SJSA1 (cell line): ENCODE results near the gene MLLT3. TPM values are rescaled to one million over a fixed set of nuclear protein-coding genes. Genes with fewer than 3 reads are reported as not detected.

Experiments used
- DNase-seq, 2 experiments: peaks; one replicate each; pipeline ENCODE4 v3.0.0-alpha.2; 2015 to 2020; ENCODE audit warnings: low spot score in 2 of 2, low read depth in 1 of 2
- H3K27ac ChIP-seq: fragments of 250-450 bp; sonication (Bioruptor Pico); 2 replicates; pipeline ENCODE4 v1.5.1; 2020; ENCODE audit warnings: mild to moderate bottlenecking, moderate library complexity
- H3K27me3 ChIP-seq: fragments of 250-450 bp; sonication (Bioruptor Pico); replicated peaks from 2 replicates; pipeline ENCODE4 v1.5.1; 2020; ENCODE audit warnings: mild to moderate bottlenecking, moderate library complexity
- H3K36me3 ChIP-seq: fragments of 250-450 bp; sonication (Bioruptor Pico); 2 replicates; pipeline ENCODE4 v1.5.1; 2020; ENCODE audit warnings: mild to moderate bottlenecking
- H3K4me1 ChIP-seq: fragments of 250-450 bp; sonication (Bioruptor Pico); replicated peaks from 2 replicates; pipeline ENCODE4 v1.6.1; 2021; ENCODE audit warnings: mild to moderate bottlenecking
- H3K4me3 ChIP-seq: fragments of 250-450 bp; sonication (Bioruptor Pico); 2 replicates; pipeline ENCODE4 v1.5.1; 2020; ENCODE audit warnings: mild to moderate bottlenecking
- H3K9me3 ChIP-seq: fragments of 250-450 bp; sonication (Bioruptor Pico); replicated peaks from 2 replicates; pipeline ENCODE4 v1.5.1; 2020; ENCODE audit warnings: mild to moderate bottlenecking
- total RNA-seq: library from RNA; depleted of rRNA; stranded (reverse); fragments of >200 nt; shearing (Covaris generic); gene quantifications from 2 replicates; pipeline ENCODE4 v1.2.3, GENCODE V29; 2014; rRNA removed

Gene MLLT3
- total RNA-seq, 1 experiment from 2014 or later: 13.9 TPM

DNA sequence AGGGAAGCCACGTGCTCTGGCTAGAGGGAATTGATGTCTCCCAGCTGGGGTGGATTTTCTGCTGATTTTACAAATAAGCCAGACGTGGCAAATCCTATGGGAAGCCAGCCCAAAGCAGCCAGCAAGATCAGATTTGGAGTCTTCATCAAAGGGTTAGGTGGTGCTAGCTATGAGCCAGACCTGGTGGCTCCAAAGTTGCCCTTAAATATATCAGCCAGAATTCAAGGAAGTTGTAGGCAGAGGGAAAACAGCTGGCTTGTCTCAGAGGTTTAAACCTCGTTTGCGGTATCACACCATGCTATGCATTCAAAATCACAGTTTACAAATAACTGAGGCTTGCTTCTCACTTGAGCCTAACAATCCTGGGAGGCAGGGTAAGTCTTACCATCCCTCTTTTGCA is 313.2 kb downstream of the MLLT3 start:
- no peak for DNase-seq
- Histone ChIP-seq H3K4me3 (no peak overlapping the region), H3K27ac (no peak overlapping the region), H3K4me1 (peaks cover 6% of the 10 kb centered on the region), H3K36me3 (no peaks in the 10 kb centered on the region), H3K9me3 (no peaks in the 10 kb centered on the region), H3K27me3 (no peaks in the 10 kb centered on the region)

DNA sequence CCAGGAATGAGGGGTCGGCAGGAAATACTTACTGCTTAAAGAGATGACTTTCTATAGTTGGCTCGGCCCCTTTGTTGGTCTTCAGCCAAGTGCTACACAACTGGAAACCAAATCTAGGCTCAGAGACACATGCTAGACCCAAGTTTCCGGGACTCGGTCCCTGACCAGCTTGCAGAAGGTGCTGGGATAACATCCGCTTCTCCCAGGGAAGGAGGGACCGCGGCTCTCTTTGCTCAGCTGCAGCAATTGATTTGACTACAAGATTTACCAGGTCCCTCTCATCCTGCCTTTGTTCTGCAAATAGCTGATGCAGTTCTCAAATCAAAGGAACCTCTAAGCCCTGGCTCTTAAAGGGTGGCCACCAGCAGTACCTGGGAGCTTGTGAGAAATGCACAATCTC is 314.7 kb downstream of the MLLT3 start:
- no peak for DNase-seq
- Histone ChIP-seq H3K36me3 (no peaks in the 10 kb centered on the region), H3K27me3 (no peaks in the 10 kb centered on the region), H3K4me1 (peaks cover 2% of the 10 kb centered on the region), H3K27ac (no peak overlapping the region), H3K9me3 (no peaks in the 10 kb centered on the region), H3K4me3 (no peak overlapping the region)

DNA sequence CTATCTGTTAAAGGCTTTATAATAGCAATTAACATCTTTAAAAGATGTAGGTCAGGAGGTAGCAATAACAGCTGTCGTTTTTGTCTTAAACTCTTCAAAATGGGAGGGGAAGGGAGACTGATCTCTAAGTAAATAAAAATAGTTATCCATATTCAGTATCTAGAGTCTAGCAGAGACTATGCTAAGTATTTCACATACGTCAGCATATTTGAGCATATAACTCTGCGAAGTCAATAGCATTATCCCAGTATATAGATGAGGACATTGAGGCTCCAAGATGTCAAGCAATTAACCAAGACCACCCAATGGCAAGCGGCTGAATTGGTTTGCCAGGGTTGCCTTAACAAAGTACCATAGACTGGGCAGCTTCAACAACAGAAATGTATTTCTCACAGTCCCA is 316.8 kb downstream of the MLLT3 start:
- H3K36me3 ChIP-seq: no peaks in the 10 kb centered on the region
- no peaks in the 10 kb centered on the region for H3K4me1 ChIP-seq
- no peak overlapping the region for H3K4me3 ChIP-seq
- no peak for DNase-seq
- H3K9me3 ChIP-seq: no peaks in the 10 kb centered on the region
- no peaks in the 10 kb centered on the region for H3K27me3 ChIP-seq
- H3K27ac ChIP-seq: no peak overlapping the region

DNA sequence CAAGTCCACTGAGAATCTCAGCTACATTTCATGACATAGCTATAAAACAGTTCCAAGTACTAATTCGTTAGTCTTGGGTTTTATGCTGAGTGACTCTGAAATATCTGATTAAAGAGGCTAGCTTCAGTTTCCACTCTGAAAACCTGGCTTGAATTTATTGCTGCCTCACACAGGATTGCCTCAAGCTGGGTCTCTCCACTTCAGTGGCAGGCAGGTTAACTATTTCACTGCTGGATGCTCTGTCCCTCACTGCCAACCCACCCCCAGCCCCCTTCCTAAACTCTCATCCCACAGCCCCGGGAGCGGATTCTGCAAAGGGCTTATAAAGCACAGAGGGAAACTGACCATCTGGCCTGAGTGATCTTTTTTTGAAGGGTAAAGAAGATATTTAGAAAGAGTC is 318.3 kb downstream of the MLLT3 start:
- H3K4me1 ChIP-seq: no peaks in the 10 kb centered on the region
- H3K4me3 ChIP-seq: no peak overlapping the region
- no peaks in the 10 kb centered on the region for H3K36me3 ChIP-seq
- no peak for DNase-seq
- no peaks in the 10 kb centered on the region for H3K27me3 ChIP-seq
- no peaks in the 10 kb centered on the region for H3K9me3 ChIP-seq
- no peak overlapping the region for H3K27ac ChIP-seq

DNA sequence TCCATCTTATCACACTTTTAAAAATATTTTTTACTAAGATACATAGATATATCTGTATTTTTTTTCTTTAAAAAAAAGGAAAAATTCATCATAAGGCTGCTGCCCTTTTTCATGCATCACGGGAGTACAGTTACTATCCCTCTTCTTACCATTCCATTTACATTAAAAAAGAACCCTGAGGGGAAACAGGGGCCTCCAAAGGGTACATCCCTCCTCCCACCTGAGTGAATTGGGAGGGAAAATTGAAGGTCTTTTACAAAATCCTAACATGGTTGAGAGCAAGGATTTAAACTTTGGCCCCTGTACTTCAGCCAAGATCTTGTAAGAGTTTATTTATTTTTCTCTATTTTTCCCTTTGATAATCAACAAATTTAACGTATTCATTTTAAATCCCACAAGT is 319.2 kb downstream of the MLLT3 start:
- Histone ChIP-seq H3K36me3 (no peaks in the 10 kb centered on the region), H3K9me3 (no peaks in the 10 kb centered on the region), H3K27ac (no peak overlapping the region), H3K4me1 (peaks cover 3% of the 10 kb centered on the region), H3K27me3 (no peaks in the 10 kb centered on the region), H3K4me3 (no peak overlapping the region)
- DNase-seq: no peak

DNA sequence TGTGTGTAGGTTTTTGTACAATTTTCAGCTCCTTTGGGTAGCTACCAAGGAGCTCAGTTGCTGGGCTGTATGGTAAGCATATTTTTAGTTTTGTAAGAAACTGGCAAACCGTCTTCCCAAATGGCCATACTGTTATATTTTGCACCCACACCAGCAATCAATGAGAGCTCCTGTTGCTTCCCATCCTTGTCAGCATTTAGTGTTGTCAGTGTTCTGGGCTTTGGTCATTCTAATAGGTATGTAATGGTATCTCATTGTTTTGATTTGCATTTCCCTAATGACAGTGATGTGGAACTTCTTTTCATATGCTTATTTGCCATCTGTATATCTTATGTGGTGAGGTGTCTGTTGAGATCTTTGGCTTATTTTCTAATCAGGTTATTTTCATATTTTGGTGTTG is 320.1 kb downstream of the MLLT3 start:
- DNase-seq: no peak
- Histone ChIP-seq H3K9me3 (no peaks in the 10 kb centered on the region), H3K36me3 (no peaks in the 10 kb centered on the region), H3K27ac (no peak overlapping the region), H3K4me1 (peaks cover 11% of the 10 kb centered on the region), H3K4me3 (no peak overlapping the region), H3K27me3 (no peaks in the 10 kb centered on the region)

DNA sequence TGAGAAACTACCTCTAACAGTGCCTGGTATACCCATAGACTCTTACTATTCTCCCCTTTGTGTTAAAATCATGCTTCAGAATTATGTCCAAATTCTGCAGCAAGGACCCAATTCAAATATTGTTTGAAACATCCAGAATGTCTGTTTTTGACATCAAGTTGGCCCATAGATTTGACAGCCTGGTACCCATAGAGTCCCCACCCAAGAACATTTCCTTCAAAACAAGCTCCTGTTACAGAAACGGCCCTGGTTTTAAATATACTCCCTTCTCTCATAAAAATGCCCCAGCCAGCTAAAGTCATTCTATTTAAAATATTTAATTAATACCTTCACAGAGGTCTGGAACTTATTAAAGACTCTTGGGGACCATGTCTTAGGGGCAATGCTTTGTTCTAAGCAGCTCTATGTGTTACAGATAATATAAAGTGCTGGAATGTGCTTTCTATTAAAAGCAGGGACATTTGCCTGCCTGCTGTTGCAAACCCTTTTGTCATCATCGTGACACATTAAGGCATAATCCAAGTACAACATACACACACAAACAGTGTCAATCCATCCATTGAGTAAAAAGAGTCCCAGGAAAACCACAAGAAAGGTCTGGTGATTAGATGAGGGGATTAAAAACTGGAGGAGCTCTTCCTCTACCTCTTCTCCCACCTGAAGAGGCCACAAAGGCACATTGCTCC is 321.7 kb downstream of the MLLT3 start:
- Histone ChIP-seq H3K36me3 (no peaks in the 10 kb centered on the region), H3K9me3 (no peaks in the 10 kb centered on the region), H3K27ac (no peak overlapping the region), H3K4me3 (no peak overlapping the region), H3K4me1 (peaks cover 11% of the 10 kb centered on the region), H3K27me3 (no peaks in the 10 kb centered on the region)
- no peak for DNase-seq

DNA sequence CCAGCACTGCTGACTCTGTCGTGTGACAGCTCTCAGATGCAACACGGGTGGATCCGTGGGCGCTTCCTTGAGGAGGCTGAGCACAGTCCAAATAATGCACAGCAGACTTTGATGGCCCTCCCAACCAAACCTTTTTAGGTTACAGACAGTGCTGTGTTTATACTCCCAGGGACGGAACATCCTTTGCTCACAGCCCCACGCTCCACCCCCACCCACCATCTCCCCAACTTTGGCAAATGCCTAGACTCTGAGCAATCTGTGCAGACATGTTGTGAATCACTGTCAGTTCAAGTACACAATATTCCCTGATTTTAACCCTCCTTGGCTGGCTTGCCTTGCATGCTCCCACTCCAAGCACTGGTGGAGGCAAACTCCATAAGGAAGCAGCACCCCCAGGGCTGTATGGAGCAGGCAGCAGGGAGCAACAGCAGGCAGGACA is 324.6 kb downstream of the MLLT3 start:
- Histone ChIP-seq H3K4me3 (no peak overlapping the region), H3K27me3 (no peaks in the 10 kb centered on the region), H3K36me3 (no peaks in the 10 kb centered on the region), H3K9me3 (no peaks in the 10 kb centered on the region), H3K27ac (no peak overlapping the region), H3K4me1 (peaks cover 12% of the 10 kb centered on the region)
- peak; percentile 21 to 61 for DNase-seq

DNA sequence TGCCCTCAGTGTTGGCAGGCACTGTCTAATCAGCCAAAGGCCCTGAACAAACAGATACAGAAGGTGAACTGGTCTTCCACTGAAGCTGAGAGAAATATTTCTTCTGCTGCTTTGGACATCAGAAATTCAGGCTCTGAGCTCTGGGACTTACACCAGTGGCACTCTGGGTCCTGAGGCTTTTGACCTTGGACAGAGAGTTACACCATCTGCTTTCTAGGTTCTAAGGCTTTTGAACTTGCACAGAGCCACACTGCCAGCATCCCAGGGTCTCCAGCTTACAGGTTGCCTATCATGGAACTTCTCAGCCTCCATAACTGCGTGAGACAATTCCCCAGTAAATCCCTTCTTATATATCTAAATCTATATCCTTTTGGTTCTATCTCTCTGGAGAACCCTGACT is 326.7 kb downstream of the MLLT3 start:
- H3K36me3 ChIP-seq: no peaks in the 10 kb centered on the region
- no peaks in the 10 kb centered on the region for H3K27me3 ChIP-seq
- H3K4me3 ChIP-seq: no peak overlapping the region
- no peak for DNase-seq
- peaks cover 23% of the 10 kb centered on the region for H3K4me1 ChIP-seq
- no peaks in the 10 kb centered on the region for H3K9me3 ChIP-seq
- H3K27ac ChIP-seq: no peak overlapping the region

DNA sequence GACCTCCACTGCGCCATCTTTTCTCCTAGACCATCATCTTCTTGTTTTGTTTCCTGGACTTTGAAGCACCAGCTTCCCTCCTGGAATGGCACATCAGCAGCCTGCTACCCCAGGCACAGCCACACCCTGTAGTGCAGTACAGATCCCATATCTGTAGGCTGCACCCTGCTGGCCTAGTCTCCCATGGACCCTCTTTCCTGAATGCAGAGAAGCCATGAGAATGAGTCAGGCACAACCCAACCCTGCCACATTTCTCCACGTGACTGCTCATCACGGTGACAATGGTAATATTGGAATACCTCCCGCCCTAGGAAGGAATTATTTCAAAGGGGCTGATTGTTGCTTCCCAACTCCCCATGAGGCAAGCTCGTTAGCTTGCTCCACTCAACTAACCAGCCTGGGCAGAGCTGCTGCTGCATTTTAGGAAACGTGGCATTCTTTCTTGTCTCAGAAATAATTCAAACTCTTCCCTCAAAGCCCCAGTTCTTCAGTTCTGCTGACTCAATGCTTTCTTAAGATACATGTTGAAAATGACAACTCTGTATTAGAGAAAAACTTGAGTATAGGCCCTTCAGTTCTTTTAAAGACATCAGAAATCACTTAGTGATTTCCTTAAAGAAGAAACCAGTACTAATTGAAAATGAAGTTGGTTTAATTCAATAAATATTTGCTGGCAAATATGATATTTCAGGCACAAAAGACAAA is 328.1 kb downstream of the MLLT3 start:
- Histone ChIP-seq H3K9me3 (no peaks in the 10 kb centered on the region), H3K4me3 (no peak overlapping the region), H3K27me3 (no peaks in the 10 kb centered on the region), H3K4me1 (peaks cover 23% of the 10 kb centered on the region), H3K27ac (no peak overlapping the region), H3K36me3 (no peaks in the 10 kb centered on the region)
- DNase-seq: no peak

DNA sequence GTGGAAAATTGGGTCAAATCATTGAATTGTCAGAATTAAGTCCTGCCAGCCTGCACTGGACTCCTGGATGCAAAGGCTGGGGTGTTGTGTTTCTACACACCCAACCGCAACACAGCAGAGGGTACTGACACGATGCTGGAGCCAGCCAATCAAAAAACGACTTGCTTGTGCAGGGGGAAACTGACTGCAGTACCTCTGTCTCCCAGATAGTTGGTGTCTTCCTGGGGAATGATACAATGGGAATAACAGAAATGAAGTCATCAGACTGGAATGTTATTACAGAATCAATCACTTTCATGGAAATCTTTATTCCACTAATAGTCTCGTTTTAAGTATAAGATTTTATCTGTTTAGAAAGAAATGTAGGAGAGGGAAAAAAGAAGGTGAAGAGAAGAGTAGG is 330.3 kb downstream of the MLLT3 start:
- peaks cover 19% of the 10 kb centered on the region for H3K4me1 ChIP-seq
- no peaks in the 10 kb centered on the region for H3K27me3 ChIP-seq
- peak overlapping the region; percentile 14 for H3K4me3 ChIP-seq
- H3K36me3 ChIP-seq: no peaks in the 10 kb centered on the region
- no peaks in the 10 kb centered on the region for H3K9me3 ChIP-seq
- peak overlapping the region; percentile 88 for H3K27ac ChIP-seq
- DNase-seq: peak; percentile 51 to 59

Other genes with a start within 250 kb of the MLLT3 start
- 13.0 and 25.0 TPM in 2 replicates for gene FOCAD, start 61.8 kb upstream of the MLLT3 start, total RNA-seq